GM12878 (cell line): ENCODE results near the gene CPB2. TPM values are rescaled to one million over a fixed set of nuclear protein-coding genes. Genes with fewer than 3 reads are reported as not detected.

ENCODE experiments used
- BHLHE40 ChIP-seq, 2 experiments: fragments of 450-650 bp in 1 of 2; IDR thresholded peaks; 2 replicates each; pipeline ENCODE4 v1.6.1; 2011 to 2017; ENCODE audit warnings: low read depth in 2 of 2, borderline replicate concordance in 1 of 2, improper control_type of control experiment in 1 of 2, low read length in 1 of 2, mild to moderate bottlenecking in 1 of 2
- CBFB ChIP-seq: IDR thresholded peaks from 2 replicates; pipeline ENCODE4 v1.6.1; 2016; ENCODE audit warnings: antibody characterized with exemption, low read depth
- CEBPZ ChIP-seq: fragments of 150-350 bp; IDR thresholded peaks from 2 replicates; pipeline ENCODE4 v1.6.1; 2016; ENCODE audit warnings: low read depth, low read length
- E4F1 ChIP-seq: fragments of 450-650 bp; IDR thresholded peaks from 2 replicates; pipeline ENCODE4 v1.6.1; 2018; ENCODE audit warnings: borderline replicate concordance, mild to moderate bottlenecking; ENCODE audit not compliant: partially characterized antibody
- KDM1A ChIP-seq: fragments of 200-600 bp; sonication (generic); IDR thresholded peaks from 2 replicates; pipeline ENCODE4 v1.6.1; 2016; ENCODE audit warnings: borderline replicate concordance
- MEF2A ChIP-seq: IDR thresholded peaks from 2 replicates; pipeline ENCODE4 v1.6.1; 2011; ENCODE audit warnings: low read depth, mild to moderate bottlenecking, low read length, moderate library complexity; ENCODE audit not compliant: insufficient read depth
- POLR2A ChIP-seq: IDR thresholded peaks from 2 replicates; pipeline ENCODE4 v1.6.1; 2011; ENCODE audit warnings: low read depth, mild to moderate bottlenecking, low read length
- SPI1 ChIP-seq: IDR thresholded peaks from 2 replicates; pipeline ENCODE4 v1.6.1; 2011; ENCODE audit warnings: low read depth, mild to moderate bottlenecking, low read length, moderate library complexity, borderline replicate concordance; ENCODE audit not compliant: insufficient read depth
- polyA plus RNA-seq, 11 experiments: library from polyadenylated mRNA; depleted of rRNA in 4 of 11; unstranded in 6 of 11; stranded (reverse) in 5 of 11; fragments of >200 nt; fragmentation: Nextera tagmentation in 4 of 11; fragmentation: Illumina TruSeq in 1 of 11; extraction: Ambion mirVana in 4 of 11; extraction: Trizol in 1 of 11; gene quantifications; 1 replicate in 1 of 11; 2 replicates in 10 of 11; pipeline versions ENCODE4 v1.2.1 to v1.2.3, GENCODE V29; 2011 to 2016; ENCODE audit warnings: inconsistent platforms in 2 of 11, missing spikeins in 2 of 11, low read depth in 1 of 11
- total RNA-seq, 4 experiments: library from RNA; depleted of rRNA in 3 of 4; stranded (reverse); fragments of >200 nt in 3 of 4; fragmentation: Illumina TruSeq in 1 of 4; extraction: Trizol in 1 of 4; gene quantifications; 2 replicates each; pipeline versions ENCODE4 v1.2.1 to v1.2.3, GENCODE V29; 2013 to 2021

The CPB2 gene
- total and polyA plus RNA-seq, 10 of the 15 experiments (the other 5 are each of a cell fraction or from before 2014, with no cell fraction given), result 0.05 to 0.87 (median 0.13) TPM; not detected in 3

DNA sequence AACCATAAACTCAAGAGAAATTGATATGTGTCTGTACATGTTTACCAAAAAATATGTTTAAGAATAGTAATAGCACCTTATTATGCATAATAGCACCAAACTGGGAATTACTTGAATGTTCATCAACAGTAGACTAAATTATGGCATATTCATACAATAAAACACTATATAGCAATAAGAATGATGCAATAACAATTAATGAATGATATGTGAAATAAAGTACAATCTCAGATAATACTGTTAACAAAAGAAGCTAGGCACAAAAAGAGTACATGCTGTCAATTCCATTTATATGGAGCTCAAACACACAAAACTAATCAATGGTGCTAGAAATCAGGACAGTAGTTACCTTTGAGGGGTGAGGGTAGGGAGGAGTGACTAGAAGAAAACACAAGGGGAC lies 88.6 kb downstream of the CPB2 start (continued):
- TF ChIP-seq CEBPZ (no peak), SPI1 (no peak), MEF2A (no peak), POLR2A (no peak), E4F1 (no peak), KDM1A (no peak), BHLHE40 (IDR thresholded peaks at IDR 0.05; ENCODE audit: borderline replicate concordance in 1 of 2, low read depth in 2 of 2, low read length in 1 of 2) (no peak), CBFB (no peak)
